NCI-H128 (cell line): ENCODE results near the gene TBC1D10A.

Experiments
- DNase-seq: peaks from one replicate; lab custom pipeline; 2025; ENCODE audit not compliant: unreplicated experiment; lab: John Stamatoyannopoulos, UW

Gene TBC1D10A

DNA sequence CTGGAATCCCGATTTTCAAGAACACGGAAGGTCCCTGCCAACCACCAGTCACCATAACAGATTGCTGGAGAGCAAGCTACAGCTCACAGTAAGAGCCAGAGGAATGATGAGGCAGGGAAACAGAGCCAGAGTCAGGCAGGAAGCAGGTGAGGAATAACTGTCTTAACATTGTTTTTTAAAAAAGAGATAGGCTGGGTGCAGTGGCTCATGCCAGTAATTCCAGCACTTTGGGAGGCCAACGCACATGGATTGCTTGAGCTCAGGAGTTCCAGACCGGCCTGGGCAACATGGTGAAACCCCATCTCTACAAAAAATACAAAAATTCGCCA is 24.0 kb downstream of the TBC1D10A start:
- no peak for DNase-seq

DNA sequence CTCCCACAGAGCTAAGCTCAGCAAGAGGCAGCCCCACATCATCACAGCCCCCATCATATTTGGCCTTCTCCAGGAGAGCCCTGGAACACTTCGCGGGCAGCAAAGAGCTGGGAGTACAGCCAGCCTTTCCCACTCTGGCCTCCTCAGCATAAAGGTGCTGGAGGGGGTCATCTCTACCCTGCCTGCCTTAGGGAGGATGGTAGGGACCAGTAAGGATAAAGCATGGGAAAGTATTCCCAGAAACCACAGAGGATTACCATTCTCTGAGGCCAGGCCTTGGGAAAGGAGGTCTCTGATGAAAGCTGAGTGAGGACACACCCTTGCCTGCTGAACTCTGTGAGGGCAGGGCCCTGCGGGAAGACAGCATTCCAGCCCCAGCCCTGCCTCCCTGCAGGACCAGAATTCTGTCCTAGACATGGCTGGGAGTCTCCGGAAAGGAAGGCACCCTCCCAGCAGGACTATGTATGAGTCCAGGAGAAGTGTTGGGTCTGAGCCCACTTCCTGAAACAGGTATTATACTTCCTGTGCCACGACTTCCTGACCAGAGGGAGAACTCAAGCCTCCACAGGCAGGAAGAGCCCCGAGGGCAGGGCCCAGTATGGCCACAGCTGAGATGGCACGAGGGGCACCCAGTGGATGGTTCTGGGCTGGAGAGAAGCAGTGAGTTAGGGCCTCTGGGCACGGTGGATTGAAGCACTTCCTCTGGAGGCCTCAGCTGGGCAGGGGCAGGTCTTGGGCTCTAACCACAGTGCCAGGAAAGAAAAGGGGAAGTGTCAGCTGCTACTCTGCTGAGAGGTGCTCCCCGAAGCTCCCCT is 24.5 kb downstream of the TBC1D10A start:
- DNase-seq = no peak

DNA sequence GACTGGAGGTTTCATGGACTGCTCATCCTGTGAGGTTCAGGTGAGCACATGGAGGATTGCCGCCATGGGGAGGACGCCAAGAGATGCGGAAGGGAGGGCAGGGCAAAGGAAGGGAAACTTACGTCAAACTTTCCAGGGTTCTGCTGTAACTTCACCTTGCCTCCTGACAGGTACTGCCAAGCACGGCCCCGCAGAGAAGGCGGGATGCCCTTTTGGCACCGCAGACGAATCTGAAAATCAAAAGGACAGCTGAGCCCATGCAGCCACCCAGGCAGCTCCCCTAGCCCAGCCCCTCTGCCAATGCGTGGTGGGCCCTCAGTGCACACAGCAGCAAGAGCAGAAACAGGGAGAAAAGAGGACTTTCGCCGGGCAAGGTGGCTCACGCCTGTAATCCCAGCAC is 27.4 kb downstream of the TBC1D10A start:
- no peak for DNase-seq

DNA sequence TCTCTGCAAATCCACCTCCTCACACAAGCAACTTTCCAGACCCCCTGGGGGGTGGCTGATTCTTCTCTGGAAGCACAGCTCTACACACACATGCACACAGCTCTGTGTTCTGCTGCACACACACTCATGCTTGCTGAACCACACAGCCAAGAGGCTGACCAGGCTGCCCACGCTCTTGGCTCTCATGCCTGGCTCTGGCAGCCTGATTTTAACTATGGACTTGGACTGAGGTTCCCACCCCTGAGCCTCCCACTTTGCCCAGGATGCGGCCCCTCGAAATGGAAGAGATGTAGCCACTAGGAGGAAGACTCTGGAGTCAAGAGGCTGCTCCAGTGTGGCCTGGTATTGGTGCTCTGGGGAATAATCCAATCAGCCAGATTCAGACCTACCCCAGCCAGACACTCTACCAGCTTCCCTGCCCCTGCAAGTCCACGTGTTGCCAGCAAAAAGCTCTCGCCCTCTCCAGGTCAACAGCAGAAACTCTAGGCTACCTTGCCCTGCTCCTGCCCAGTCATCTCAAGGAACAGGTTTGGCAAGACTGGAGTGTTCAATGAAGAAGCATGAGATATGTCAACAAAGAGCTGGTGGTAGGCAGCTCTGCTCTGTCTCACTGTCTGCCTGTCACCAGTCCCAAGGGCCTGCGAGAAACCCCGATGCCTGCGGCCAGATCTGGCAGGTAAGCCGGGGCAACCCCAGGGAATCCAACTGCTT is 28.6 kb downstream of the TBC1D10A start:
- DNase-seq = no peak

DNA sequence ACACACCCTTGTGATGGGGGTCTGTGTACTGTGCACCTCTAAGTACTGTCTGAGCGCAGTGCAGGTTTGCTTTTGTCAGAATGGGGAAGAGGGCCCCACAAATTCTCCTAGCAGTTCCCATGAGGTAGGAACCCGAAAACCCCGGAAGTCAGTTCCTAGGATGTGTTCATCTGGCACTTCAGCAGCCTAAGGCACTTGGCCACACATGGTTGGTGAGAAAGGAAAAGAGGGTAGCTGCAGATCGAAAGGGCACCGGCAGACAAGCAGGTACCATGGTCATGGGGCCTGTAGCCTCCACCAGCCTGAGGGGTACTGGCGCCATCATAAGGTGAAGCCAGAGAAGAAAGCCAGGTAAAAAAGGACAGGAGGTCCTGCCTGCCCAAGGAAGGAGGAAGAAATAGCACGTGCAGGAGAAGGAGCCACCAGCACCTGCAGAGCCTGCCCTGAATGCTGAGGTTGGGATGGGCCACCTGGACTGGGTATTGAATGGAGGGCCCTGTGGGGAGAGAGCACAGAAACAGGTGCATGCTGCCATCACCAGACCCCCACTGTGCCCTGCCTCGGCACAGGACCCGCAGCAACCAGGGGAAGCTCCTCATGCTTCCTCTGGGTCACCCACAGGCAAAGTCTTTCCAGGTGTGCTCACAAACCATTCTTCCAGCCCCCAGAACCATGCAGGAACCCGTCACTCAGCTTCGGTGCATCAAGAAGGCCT is 29.3 kb downstream of the TBC1D10A start:
- DNase-seq = no peak

DNA sequence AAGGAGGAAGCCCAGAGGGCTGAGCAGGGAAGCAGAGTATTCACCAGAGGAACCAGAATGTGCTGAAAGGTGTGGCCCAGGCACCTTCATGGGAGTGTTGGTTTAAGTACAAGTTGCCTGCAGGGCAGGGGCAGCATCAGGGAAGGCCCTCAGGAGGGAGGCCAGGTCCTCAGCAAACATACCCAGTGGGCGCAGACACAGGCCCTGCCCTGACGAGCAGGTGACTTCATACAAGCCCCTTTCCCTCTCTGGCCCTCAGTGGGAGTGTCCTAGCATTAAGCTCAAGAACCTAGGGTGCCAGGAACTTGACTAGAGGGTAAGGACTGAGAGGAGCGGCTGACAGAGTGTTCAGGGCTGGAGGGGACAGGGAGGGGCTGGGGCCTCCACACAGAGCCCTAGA is 29.9 kb downstream of the TBC1D10A start:
- no peak for DNase-seq

DNA sequence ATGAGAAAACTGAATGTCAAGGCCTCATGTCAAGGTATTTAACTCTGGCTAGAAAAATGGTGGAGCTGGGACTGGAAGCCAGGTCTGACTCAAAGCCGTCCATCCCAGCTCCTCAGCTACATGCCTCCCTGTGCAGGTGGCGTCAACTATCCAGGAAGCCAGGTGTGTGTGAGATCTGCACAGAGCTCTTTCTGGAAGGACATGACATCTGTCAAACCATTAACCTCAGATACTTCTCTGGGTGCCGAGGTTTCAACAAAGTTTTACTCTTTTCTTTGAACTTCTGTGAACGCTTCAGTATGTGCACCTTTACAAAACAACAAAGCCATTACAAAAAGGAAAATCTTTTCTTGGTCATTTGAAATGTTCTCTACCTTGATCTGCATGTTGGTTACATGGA is 30.4 kb downstream of the TBC1D10A start:
- DNase-seq = no peak

DNA sequence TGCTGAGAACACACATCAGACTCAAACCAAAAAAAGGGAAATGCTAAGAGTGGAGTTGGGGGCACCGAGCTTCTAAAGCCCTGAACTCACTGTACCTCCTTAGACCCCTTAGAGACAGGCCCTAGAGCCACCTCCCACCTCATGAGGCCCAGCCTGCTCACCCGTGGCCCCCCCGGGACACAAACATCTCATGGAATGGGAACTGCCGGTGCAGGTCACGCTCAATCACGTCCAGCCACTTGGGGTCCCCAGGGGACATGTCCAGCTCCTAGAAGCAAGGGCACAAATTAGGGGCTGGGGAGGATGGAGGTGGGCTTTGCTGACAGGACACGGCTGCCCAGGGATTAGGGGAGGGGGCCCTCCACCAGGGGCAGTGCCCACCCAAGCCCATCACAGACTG is 31.2 kb downstream of the TBC1D10A start:
- no peak for DNase-seq

DNA sequence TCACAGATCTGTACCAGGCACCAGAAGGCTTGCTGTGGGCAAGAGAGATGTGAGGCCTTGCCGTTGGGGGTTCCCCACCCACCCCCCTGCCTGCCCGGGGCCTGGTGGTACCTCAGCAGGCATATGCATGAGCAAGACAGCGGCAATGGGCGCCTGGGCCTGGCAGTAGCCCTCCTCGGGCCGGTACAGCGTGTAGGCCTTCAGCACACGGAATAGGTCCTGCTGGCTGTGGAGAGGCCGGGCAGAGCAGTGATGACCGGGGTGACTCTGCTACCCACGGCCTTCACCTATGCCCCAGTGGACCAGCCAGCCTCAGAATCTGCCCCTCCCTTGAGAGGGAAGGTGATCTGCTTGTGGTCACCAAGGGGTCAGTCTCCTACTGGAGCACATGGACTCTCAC is 31.9 kb downstream of the TBC1D10A start:
- DNase-seq = no peak

DNA sequence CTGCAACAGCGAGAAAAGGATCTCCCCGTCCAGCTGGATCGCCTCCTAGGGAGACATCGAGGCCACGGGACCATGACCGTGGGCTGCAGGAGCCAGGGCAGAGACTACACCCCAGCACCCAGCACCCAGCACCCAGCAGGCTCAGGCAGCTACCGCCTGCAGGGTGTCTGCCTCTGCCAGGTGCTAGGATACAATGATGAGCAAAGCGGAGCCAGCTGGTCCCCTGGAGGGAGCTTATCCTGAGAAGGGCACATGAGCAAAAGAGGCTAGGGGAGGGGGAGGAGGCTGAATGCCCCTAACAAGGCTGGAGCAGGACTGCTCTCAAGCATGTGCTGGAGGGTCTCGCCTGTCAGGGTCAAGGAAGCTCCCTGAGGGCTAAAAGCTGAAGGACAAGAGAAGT is 32.7 kb downstream of the TBC1D10A start:
- DNase-seq = no peak

DNA sequence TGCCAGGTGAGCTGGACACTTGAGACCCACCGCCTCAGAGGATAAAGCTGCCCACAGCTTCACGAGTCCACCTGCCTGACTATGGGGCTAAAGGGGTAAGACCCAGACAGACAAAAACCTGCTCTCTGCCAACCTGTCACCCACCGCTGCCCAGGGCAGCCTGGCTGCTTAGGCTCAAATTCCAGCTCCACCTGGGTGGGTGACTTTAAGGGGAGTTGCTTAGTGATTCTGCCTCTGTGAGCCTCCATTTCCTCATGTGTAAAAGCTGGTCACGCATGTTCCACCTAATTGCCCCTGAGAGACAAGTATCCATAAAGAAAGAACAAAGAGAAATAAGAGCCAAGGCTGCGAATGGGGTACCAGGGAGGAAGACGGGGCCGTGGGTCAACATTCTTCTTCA is 33.7 kb downstream of the TBC1D10A start:
- DNase-seq = no peak

DNA sequence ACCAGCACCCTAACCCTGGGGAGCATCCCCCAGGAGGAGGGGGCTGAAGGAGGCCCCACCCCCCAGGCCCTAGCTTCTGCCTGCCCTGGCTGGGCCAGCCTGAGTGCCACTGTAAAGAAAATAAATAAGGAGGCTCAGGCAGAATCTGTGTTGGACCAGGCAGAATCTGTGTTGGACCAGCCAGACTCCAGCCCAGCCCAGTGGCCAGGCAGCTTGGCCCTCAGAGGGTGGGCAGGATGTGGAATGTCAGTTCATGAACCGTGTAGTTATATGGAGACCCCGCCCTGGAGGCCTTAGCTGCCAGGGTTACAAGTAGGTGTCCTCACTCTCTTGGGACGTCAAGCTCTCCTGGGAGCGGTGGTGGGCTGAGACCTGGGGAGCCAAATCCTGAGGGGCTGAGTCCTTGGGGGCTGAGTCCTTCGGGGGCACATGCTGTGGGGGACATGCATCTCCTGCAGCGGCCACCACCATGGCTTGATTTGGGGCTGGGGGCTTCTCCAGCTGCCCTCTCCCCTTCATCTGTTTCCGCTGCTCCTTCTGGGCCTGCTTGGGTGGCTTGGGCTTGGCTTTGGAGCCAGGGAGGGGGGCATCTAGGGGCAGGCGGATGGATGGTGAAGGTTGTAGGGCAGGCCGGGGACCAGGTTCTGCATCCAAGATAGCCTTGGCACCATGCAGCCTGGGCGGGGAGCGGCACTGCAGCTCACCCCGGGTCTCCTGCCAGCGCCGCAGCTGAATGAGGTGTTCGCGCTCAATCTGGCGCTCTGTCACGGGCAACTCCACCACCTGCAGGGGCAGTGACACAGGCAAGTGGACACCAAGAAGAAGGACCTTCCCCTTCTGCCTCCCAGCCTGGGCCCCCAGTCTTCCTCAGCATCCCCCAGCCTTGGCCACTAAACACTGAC is 34.4 kb downstream of the TBC1D10A start:
- DNase-seq = no peak

DNA sequence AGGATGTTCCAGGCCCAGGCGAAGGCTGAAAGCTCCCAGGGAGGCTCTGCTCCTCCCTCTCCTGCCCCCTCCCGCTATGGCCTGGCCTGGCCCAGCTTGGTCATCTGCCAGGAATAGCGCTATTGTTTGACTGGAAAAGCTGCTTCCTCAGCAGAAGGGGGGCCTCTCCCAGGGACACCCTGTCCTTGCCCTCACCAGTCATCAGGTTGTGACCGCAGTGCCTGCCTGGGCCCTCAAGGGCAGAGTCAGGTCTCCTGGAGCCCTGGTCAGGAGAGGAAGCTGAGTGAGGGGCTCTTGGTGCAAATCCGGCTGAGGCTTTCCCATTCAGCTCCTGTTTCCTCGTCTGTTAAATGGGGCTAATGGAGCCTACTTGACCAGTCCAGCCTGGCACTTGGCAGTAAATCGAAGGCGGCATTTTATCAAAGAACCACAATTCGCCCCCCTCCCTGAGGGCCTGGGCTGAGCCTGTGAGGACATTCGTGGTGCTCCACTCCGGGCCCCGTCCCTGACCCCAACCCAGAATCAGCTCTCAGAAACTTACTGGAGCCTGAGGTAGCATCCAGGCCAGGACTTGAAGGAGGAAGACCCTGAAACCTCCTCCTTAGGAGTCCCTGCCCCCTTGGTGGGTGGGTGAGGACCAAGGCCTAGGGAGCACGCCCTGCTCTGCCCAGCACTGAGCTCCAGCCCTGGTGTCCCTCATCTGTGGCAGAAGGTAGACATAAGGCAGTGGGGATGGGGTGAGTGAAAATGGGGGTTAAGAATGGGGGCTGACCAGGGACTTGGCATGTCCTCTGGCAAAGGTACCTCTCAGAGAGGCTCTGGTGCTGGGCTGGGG is 35.5 kb downstream of the TBC1D10A start:
- no peak for DNase-seq

DNA sequence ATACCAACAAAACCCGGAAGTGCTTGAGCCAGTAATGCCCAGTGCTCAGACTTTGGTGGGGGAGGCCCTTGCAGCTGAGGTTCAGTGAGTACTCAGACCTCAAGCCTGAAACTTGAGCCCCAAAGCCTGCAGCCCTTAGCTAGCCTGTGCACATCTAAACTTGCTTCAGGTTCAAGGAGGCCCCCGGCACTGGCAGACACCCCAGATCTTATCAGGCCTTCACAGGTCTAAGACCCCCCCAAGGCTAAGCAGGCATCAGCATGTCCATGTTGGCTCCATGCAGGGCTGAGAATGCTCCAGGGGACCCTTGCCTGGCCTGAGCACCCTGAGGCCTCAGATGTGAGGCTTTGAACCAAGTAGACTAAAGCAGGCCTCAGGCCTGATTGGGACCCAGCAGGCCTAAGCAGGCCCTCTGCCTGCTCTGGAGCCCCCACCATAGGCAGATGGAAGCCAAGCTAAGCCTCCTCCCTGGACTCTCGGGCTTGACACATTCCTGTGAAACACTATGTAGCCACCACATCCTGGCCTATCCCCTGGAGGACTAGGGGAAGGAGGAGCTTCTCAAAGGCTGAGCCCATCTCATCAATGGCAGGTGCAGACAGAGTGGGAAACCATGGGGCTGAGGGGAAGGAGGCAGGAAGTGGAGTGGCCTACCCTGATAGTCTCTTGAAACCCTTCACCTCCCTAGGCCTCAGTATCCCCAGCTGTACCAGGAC is 36.2 kb downstream of the TBC1D10A start:
- no peak for DNase-seq

DNA sequence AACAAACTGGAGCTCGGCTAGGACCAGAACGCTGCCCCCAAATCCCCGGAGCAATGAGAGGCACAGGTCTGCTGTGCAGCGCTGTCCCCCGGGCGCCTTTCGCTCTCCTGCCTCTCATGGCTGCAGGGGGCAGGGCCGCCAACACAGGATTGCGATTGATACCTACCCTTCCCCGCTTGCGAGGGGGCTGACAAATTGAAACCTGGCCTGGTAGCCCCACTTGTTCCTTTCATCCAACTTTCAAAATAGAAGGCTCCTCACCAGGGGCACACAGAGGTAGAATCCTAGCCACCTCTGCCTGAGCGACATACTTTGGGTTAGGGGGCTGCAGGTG is 36.8 kb downstream of the TBC1D10A start:
- DNase-seq = no peak

DNA sequence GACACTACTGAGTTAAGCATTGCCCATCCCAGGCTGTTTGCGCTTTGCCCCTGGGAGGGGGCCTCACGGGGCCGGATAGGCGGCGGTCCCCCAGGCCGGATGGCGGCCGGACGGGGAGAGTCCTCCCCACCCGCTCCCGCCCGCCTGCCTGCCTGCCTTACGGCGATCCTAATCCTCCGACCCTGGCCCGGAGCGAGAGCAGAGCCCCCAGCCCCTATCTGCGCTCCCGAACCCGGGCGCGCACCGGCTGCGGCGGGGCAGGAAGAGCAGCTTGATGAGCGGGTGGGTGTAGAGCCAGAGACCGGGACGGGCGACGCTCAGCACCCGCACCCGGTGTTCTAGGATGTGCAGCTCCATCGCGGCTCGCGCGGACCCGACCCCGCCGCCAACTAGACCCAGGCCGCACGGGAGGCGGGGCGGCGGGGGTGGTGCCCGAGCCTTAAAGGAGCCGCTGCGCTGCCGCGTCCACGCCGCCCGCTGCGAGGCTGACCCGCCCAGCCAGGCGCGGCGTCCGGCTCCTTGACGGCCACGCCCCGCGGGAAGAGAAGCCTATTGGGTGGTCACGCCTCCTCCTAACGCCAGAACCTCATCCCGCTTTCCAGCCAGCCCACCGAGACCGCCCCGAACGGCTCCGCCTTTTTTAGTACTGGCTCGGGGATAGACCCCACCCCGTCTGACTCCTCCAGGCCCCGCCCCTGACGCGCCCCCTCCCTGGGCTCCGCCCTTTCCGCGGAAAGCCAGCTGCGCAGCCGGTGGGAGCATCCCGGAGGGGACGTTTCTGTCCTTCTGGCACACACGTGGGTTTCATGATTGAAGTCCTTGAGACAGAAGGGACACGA is 37.4 kb downstream of the TBC1D10A start, which contains the start of gene CASTOR1:
TSS of gene CASTOR1 (minus strand) at position 365 of the 839 bp plus-strand sequence. CDS start at position 357, 8 bp downstream.
- DNase-seq = peak; percentile 83

DNA sequence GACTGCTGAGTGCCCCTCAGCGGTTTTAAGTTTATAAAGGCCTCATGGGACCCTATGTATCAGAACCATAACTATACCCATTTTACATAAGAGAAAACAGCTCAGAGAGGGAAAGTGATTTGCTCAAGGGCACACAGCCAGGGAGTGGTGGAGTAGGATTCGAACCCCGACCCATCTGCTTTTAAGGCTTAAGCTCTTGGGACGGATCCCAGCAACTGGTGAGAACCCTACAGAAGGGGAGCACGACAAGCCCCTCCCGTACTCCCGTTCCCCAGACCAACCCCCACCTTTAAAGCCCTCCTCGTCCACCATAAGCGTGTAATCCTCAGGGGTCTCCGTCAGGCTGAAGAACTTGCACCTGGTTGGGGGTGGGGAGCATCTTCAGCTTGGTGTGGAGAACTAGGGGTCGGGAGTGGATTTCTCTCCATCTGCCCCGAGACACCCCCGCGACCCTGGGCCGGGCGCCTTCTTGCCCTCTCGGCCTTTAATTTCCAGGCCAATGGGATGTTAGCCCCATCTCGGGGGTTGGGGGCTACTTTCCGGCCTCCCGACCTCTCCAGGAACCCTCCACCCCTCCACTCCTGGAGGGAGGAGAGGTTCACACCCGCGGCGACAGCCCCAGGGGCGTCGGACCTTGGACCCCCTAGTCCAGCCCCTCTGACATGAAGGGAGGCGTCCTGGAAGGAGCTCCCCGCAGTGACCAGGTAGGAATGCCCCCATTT is 38.2 kb downstream of the TBC1D10A start:
- DNase-seq = no peak
